GM12878 (cell line): Measurements from ENCODE around the gene PIGL. TPM values are rescaled to one million over a fixed set of nuclear protein-coding genes. Genes with fewer than 3 reads are reported as not detected.

Source experiments
- ATAC-seq: fragments of 200-7000 bp; cut with Tn5 transposase; 3 replicates; pipeline ENCODE4 v1.9.1; 2020; ENCODE audit warnings: mild to moderate bottlenecking, moderate library complexity
- BruUV-seq: library from RNA; stranded (reverse); fragments of 400-500 nt; replicated peaks from 2 replicates; lab custom pipeline; 2021; lab: Mats Ljungman, UMichigan
- CTCF ChIA-PET: fragments of 300-600 bp; sonication (Branson Sonifier 250); formaldehyde crosslinking; extraction: SDS; loops from one replicate; lab custom pipeline; 2021; ENCODE audit warnings: inconsistent platforms; lab: Yijun Ruan, JAX
- POLR2A ChIA-PET: fragments of 350-600 bp; formaldehyde crosslinking; extraction: SDS; loops from one replicate; lab custom pipeline; 2021; ENCODE audit warnings: inconsistent platforms; lab: Charles Lee
- RAD21 ChIA-PET: fragments of 300-600 bp; sonication (Branson Sonifier 250); formaldehyde crosslinking; loops from one replicate; lab custom pipeline; 2023; ENCODE audit warnings: antibody characterized with exemption; ENCODE audit not compliant: unreplicated experiment; lab: Charles Lee
- SMC1A ChIA-PET: fragments of 300-600 bp; sonication (Branson Sonifier 250); formaldehyde crosslinking; loops from one replicate; lab custom pipeline; 2023; ENCODE audit not compliant: unreplicated experiment, uncharacterized antibody; lab: Charles Lee
- DNase-seq: peaks from one replicate; pipeline ENCODE4 v3.0.0-alpha.2; 2011; ENCODE audit warnings: low read depth, low spot score
- FAIRE-seq: peaks from 3 replicates; lab custom pipeline; 2011; peaks lifted over from hg19 to GRCh38; lab: Jason Lieb, UNC
- H2AFZ ChIP-seq: 2 replicates; pipeline ENCODE4 v1.6.0; 2011; ENCODE audit warnings: low read depth, low read length, control low read depth; ENCODE audit not compliant: control insufficient read depth
- H3K27ac ChIP-seq: 2 replicates; pipeline ENCODE4 v1.5.1; 2011; ENCODE audit warnings: control low read depth; ENCODE audit not compliant: control insufficient read depth, insufficient read depth
- H3K27me3 ChIP-seq, 2 experiments: replicated peaks in 1 of 2; 2 replicates each; pipeline versions ENCODE4 v1.6.0 to v1.6.1; 2011; ENCODE audit warnings: low read length in 1 of 2; ENCODE audit not compliant: control insufficient read depth in 2 of 2, insufficient read depth in 2 of 2
- H3K36me3 ChIP-seq, 2 experiments: 2 replicates each; pipeline ENCODE4 v1.5.1; 2011; ENCODE audit warnings: low read length in 1 of 2; ENCODE audit not compliant: control insufficient read depth in 2 of 2, insufficient read depth in 2 of 2
- H3K4me1 ChIP-seq: 2 replicates; pipeline ENCODE4 v1.6.1; 2011; ENCODE audit warnings: mild to moderate bottlenecking, low read length, moderate library complexity, mixed read lengths; ENCODE audit not compliant: control insufficient read depth, insufficient read depth
- H3K4me2 ChIP-seq: 2 replicates; pipeline ENCODE4 v1.6.0; 2011; ENCODE audit warnings: control low read depth; ENCODE audit not compliant: control insufficient read depth, insufficient read depth
- H3K4me3 ChIP-seq: fragments of 200-600 bp; sonication (generic); 2 replicates; pipeline ENCODE4 v1.5.1; 2016
- H3K79me2 ChIP-seq: 2 replicates; pipeline ENCODE4 v1.6.0; 2011; ENCODE audit warnings: low read length; ENCODE audit not compliant: control insufficient read depth, insufficient read depth
- H3K9ac ChIP-seq: 2 replicates; pipeline ENCODE4 v1.8.0; 2011; ENCODE audit warnings: low read length, control low read depth, mixed read lengths; ENCODE audit not compliant: control insufficient read depth, insufficient read depth
- H3K9me3 ChIP-seq: replicated peaks from 3 replicates; pipeline ENCODE4 v1.5.1; 2011; ENCODE audit warnings: mild to moderate bottlenecking, low read length; ENCODE audit not compliant: control insufficient read depth, insufficient read depth
- H4K20me1 ChIP-seq: 2 replicates; pipeline ENCODE4 v1.6.0; 2011; ENCODE audit not compliant: control insufficient read depth, insufficient read depth
- ATF2 ChIP-seq: IDR thresholded peaks from 2 replicates; pipeline ENCODE4 v1.6.1; 2012; ENCODE audit warnings: low read length, inconsistent platforms
- BCLAF1 ChIP-seq: fragments of 450-650 bp; IDR thresholded peaks from 2 replicates; pipeline ENCODE4 v1.6.1; 2017; ENCODE audit warnings: antibody characterized with exemption, mild to moderate bottlenecking, moderate library complexity
- EED ChIP-seq: sonication (generic); IDR thresholded peaks from 2 replicates; pipeline ENCODE4 v1.6.1; 2016; ENCODE audit warnings: antibody characterized with exemption, low read depth
- IKZF1 ChIP-seq: fragments of 450-650 bp; conservative IDR thresholded peaks from 2 replicates; pipeline ENCODE4 v1.6.1; 2017; ENCODE audit warnings: antibody characterized with exemption, mild to moderate bottlenecking
- IRF3 ChIP-seq: fragments of 450-650 bp; IDR thresholded peaks from 2 replicates; pipeline ENCODE4 v1.6.1; 2014; ENCODE audit warnings: mild to moderate bottlenecking
- MTA2 ChIP-seq: fragments of 450-650 bp; IDR thresholded peaks from 2 replicates; pipeline ENCODE4 v1.6.1; 2016; ENCODE audit warnings: low read depth, mild to moderate bottlenecking, moderate library complexity
- MYC ChIP-seq: IDR thresholded peaks from 2 replicates; pipeline ENCODE4 v1.6.1; 2011; ENCODE audit warnings: mild to moderate bottlenecking, low read length, moderate library complexity, inconsistent platforms; ENCODE audit not compliant: insufficient read depth, insufficient replicate concordance, insufficient read length, severe bottlenecking
- POLR2A ChIP-seq: IDR thresholded peaks from 2 replicates; pipeline ENCODE4 v1.6.1; 2011; ENCODE audit warnings: low read depth, mild to moderate bottlenecking, low read length
- POLR2AphosphoS2 ChIP-seq: IDR thresholded peaks from 2 replicates; pipeline ENCODE4 v1.6.1; 2011; ENCODE audit warnings: low read depth, mild to moderate bottlenecking, low read length, improper control_type of control experiment, moderate library complexity
- RELB ChIP-seq: fragments of 450-650 bp; IDR thresholded peaks from 2 replicates; pipeline ENCODE4 v1.6.1; 2017; ENCODE audit warnings: low read depth, mild to moderate bottlenecking, moderate library complexity
- SRF ChIP-seq, 2 experiments: IDR thresholded peaks; 2 replicates each; pipeline ENCODE4 v1.6.1; 2011; ENCODE audit warnings: low read depth in 2 of 2, low read length in 2 of 2, mild to moderate bottlenecking in 1 of 2, moderate library complexity in 1 of 2
- STAT1 ChIP-seq: fragments of 450-650 bp; conservative IDR thresholded peaks from 2 replicates; pipeline ENCODE4 v1.6.1; 2014; ENCODE audit warnings: antibody characterized with exemption, mild to moderate bottlenecking
- TARDBP ChIP-seq: IDR thresholded peaks from 2 replicates; pipeline ENCODE4 v1.6.1; 2016; ENCODE audit warnings: borderline replicate concordance
- WRNIP1 ChIP-seq: IDR thresholded peaks from 2 replicates; pipeline ENCODE4 v1.6.1; 2011; ENCODE audit warnings: low read depth, low read length, improper control_type of control experiment, borderline replicate concordance
- WGBS: methylation state at CpG from one replicate; pipeline ENCODE4 v1.1.6; 2016; ENCODE audit warnings: low lambda C conversion rate; ENCODE audit not compliant: insufficient replicate concordance, insufficient coverage; ENCODE audit errors: missing lambda C conversion rate; 5-methylcytosine and 5-hydroxymethylcytosine counted together
- in situ Hi-C: fragments of 300-500 bp; cut with MboI; formaldehyde crosslinking; loops from 9 replicates; pipeline ENCODE4 v1.14.3; 2018; ENCODE audit warnings: mixed read lengths
- intact Hi-C: fragments of 100-400 bp; cut with micrococcal nuclease; formaldehyde crosslinking; loops from one replicate; pipeline ENCODE4 v1.14.2; 2022; ENCODE audit not compliant: unreplicated experiment
- polyA plus RNA-seq, 11 experiments: library from polyadenylated mRNA; depleted of rRNA in 4 of 11; unstranded in 6 of 11; stranded (reverse) in 5 of 11; fragments of >200 nt; fragmentation: Nextera tagmentation in 4 of 11; fragmentation: Illumina TruSeq in 1 of 11; extraction: Ambion mirVana in 4 of 11; extraction: Trizol in 1 of 11; gene quantifications; 1 replicate in 1 of 11; 2 replicates in 10 of 11; pipeline versions ENCODE4 v1.2.1 to v1.2.3, GENCODE V29; 2011 to 2016; ENCODE audit warnings: inconsistent platforms in 2 of 11, missing spikeins in 2 of 11, low read depth in 1 of 11
- total RNA-seq, 4 experiments: library from RNA; depleted of rRNA in 3 of 4; stranded (reverse); fragments of >200 nt in 3 of 4; fragmentation: Illumina TruSeq in 1 of 4; extraction: Trizol in 1 of 4; gene quantifications; 2 replicates each; pipeline versions ENCODE4 v1.2.1 to v1.2.3, GENCODE V29; 2013 to 2021

Gene PIGL
- total and polyA plus RNA-seq, 10 of the 15 experiments (the other 5 are each of a cell fraction or from before 2014, with no cell fraction given): 25.9 to 52.5 (median 30.2) TPM

GRCh38 chr17:16361874-16362273 lies 144.9 kb downstream of the PIGL start:
- Histone ChIP-seq H3K4me1 (peaks cover 3% of the 10 kb centered on the region; the same call in 1 of the 2 replicates), H3K79me2 (no peaks in the 10 kb centered on the region), H3K36me3 (no peaks in the 10 kb centered on the region), H3K9me3 (no peaks in the 10 kb centered on the region), H2AFZ (no peak overlapping the region), H4K20me1 (no peaks in the 10 kb centered on the region), H3K27ac (no peak overlapping the region), H3K4me3 (no peak overlapping the region), H3K27me3 (no peaks in the 10 kb centered on the region), H3K4me2 (no peak overlapping the region), H3K9ac (no peak overlapping the region)
- in situ Hi-C loops (loop anchor here (5.0 kb wide), 1 partner anchor 160 kb away; no protein-coding TSS in a partner anchor), intact Hi-C loops (loop anchor here (5.0 kb wide), 1 partner anchor 225 kb away; no protein-coding TSS in a partner anchor)
- ChIA-PET POLR2A (no interaction called here), RAD21 (interaction anchor here (2.0 to 7.1 kb wide), 4 partner anchors 53 to 226 kb away, joined by 4 to 86 read pairs (median 52); partner anchors contain the start of gene TRPV2), SMC1A (interaction anchor here (1.4 to 2.9 kb wide), 3 partner anchors 57 to 168 kb away, joined by 3 to 12 read pairs (median 7); no protein-coding TSS in a partner anchor), CTCF (interaction anchor here (1.1 to 6.2 kb wide), 7 partner anchors 10 to 158 kb away, joined by 4 to 152 read pairs (median 29); partner anchors contain the start of genes CENPV and TRPV2)
- FAIRE-seq (no peak), DNase-seq (no peak), ATAC-seq (peak; percentile 46)
- BruUV-seq: no TSS peak
- WGBS: 15% methylated on average over 8 of the region's 8 CpGs
- TF ChIP-seq STAT1: no peak
- no peak for TF ChIP-seq RELB
- no peak for TF ChIP-seq MYC
- TF ChIP-seq POLR2A: no peak
- no peak for TF ChIP-seq POLR2AphosphoS2
- TF ChIP-seq EED: 0 out of 2 replicates have a peak, but pooled peaks have one; percentile 21
- TF ChIP-seq TARDBP: no peak
- no peak for TF ChIP-seq MTA2
- no peak for TF ChIP-seq WRNIP1
- 0 out of 2 replicates have a peak, but pooled peaks have one; percentile 32 for TF ChIP-seq IKZF1
- TF ChIP-seq IRF3: no peak
- TF ChIP-seq BCLAF1: no peak
- no peak for TF ChIP-seq SRF (IDR thresholded peaks at IDR 0.05; ENCODE audit: low read depth in 2 of 2, low read length in 2 of 2)
- no peak for TF ChIP-seq ATF2
